Cardiac fibroblast (primary cell): ENCODE data around the gene PPP2R5A.
A peak's percentile ranks its signal among the peaks of the same experiment; 100 is the strongest.

Source experiments
- DNase-seq, 2 donors: peaks; one replicate each; pipeline versions ENCODE4 v3.0.0 to v3.0.0-alpha.2; 2010; ENCODE audit warnings: low read depth in 2 of 2
- H3K4me3 ChIP-seq, 2 donors: replicated peaks in 1 of 2; 1 replicate in 1 of 2; 2 replicates in 1 of 2; pipeline ENCODE4 v1.5.1; 2011; ENCODE audit warnings: low read depth in 2 of 2, low read length in 2 of 2, mild to moderate bottlenecking in 2 of 2, moderate library complexity in 1 of 2
- CTCF ChIP-seq: IDR thresholded peaks from one replicate; pipeline ENCODE4 v1.5.1; 2011; ENCODE audit warnings: low read depth, mild to moderate bottlenecking, low read length, inconsistent platforms

The PPP2R5A gene

GRCh38 chr1:212241957-212242287, 43.3 kb upstream of the PPP2R5A start:
- no peak overlapping the region for H3K4me3 ChIP-seq

DNA sequence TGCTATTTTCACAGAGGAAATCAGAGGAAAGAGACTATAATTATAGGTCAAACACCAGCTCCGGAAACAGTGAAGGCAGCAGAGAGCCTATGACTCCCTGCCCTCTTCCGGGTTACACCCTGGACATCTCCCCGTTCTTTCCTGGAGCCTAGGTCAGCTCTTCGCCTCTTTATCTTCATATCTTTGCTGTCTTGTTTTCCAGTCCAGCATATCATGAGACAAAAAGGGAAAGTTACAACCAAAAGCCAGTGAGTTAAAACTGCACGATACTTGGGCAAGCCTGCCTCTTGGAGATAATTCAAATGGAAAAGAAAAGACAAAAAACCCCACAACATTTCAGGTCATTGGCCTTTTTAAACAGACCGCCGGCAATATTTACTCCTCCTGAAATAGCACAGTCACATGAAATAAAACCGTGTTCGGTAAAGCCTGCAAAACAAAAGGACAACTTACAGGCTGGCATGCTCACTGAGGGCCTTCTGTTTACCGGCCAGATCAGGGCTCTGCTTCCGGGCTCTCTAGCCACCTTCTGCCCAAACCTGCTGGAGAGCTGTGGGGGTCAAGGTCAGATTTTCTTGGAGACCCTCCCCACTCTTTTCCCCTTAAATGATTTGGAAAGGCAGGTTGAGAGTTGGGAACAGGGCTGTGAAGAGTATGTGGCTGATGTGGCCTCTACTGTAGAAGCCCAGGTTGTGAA, 42.8 kb upstream of the PPP2R5A start:
- DNase-seq = no peak
- TF ChIP-seq CTCF = no peak
- no peak overlapping the region for H3K4me3 ChIP-seq

More at GRCh38 chr1:212241957-212242287, 43.3 kb upstream of the PPP2R5A start:
- no peak for TF ChIP-seq CTCF
- DNase-seq = no peak

DNA sequence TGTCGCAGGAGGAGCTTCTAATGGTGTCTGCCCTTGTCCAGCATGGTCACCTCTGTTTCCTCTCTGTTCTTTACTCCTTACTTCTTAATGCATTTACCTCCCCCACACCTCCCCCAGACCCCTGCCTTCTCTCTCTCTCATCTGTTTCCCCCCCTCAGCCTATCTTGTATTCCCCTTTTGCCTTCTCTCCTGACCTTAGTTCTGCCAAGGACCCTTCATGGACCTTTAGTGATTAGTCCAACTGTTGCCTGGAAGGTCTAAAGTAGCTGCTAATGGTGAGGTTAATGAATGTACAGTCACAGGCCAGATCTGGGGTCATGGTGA, 42.3 kb upstream of the PPP2R5A start:
- TF ChIP-seq CTCF = no peak
- no peak for DNase-seq
- H3K4me3 ChIP-seq = no peak overlapping the region

DNA sequence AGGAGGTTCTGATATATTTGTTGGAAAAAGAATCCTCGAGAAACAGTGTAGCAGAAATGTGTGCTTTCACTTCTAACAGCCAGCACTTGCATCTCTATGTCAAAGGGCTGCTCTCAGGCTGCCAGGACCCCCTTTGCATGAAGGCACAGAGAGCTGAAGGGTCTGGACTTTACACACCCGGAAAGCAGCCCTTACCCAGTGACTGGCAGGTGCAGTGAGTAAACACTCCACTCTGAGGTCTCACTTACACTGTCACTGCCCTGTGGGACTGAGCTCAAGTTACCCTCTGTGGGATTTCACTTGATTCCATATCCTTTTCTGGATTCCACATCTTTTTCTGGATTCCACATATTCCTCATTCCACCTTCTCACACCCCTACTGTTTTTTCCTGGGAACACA, 40.8 kb upstream of the PPP2R5A start:
- TF ChIP-seq CTCF = no peak
- no peak for DNase-seq
- H3K4me3 ChIP-seq = no peak overlapping the region

- TF ChIP-seq CTCF = no peak
- peak; percentile 51 to 67 for DNase-seq
These were observed 38.0 kb upstream of the PPP2R5A start for GRCh38 chr1:212247179-212247721.

GRCh38 chr1:212247988-212248387, 37.2 kb upstream of the PPP2R5A start:
- no peak for DNase-seq
- H3K4me3 ChIP-seq = no peak overlapping the region
- TF ChIP-seq CTCF = no peak

More at GRCh38 chr1:212247179-212247721, 38.0 kb upstream of the PPP2R5A start:
- H3K4me3 ChIP-seq = no peak overlapping the region
